Esophagus muscularis mucosa (tissue), 3 donors: ENCODE measurements around the gene MAP1LC3B.

Source experiments
- POLR2A ChIP-seq: fragments of 450-650 bp; IDR thresholded peaks from one replicate; pipeline ENCODE4 v1.6.1; 2017; ENCODE audit warnings: antibody characterized with exemption, moderate library complexity, mild to moderate bottlenecking, low read depth
- POLR2AphosphoS5 ChIP-seq, 2 donors: sonication (generic); formaldehyde crosslinking; IDR thresholded peaks; one replicate each; pipeline ENCODE4 v1.6.1; 2017; ENCODE audit warnings: antibody characterized with exemption in 2 of 2
- TF ChIP-seq, protein P1 (sequence below), 3 experiments: fragments of 200-600 bp in 2 of 3; fragments of 450-650 bp in 1 of 3; sonication (generic) in 2 of 3; IDR thresholded peaks; one replicate each; pipeline ENCODE4 v1.5.1; 2017 to 2019; ENCODE audit warnings: antibody characterized with exemption in 3 of 3, mild to moderate bottlenecking in 2 of 3, moderate library complexity in 1 of 3

DNA sequence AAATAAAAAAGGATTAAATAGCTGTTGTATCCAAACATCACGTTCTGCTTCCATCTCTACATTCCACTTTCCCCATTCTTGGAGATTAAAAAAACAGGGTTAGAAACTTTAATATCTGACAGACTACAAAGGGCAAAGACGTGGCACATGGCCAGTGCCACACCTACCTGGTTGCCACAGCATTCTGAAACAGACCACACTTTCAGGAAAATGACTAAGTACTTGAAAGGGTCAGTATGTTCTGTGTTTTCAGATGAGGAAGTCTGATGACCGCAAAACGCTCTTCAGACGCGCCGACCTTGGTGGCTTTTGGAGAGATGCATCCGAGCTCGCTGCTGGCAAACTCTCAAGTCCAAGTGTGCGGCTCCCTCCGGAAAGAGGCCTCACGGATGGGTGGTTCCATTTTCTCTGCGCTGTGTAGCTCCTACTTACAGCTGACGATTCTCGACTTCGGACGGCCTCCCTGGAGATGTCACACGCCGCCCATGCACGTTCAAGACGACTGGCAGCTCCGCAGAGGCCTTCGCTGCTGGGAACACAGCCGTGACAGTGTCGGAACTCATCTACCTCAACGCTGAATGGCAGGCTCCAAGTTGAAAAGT, 15.5 kb downstream of the MAP1LC3B start:
- TF ChIP-seq, protein P1, sequence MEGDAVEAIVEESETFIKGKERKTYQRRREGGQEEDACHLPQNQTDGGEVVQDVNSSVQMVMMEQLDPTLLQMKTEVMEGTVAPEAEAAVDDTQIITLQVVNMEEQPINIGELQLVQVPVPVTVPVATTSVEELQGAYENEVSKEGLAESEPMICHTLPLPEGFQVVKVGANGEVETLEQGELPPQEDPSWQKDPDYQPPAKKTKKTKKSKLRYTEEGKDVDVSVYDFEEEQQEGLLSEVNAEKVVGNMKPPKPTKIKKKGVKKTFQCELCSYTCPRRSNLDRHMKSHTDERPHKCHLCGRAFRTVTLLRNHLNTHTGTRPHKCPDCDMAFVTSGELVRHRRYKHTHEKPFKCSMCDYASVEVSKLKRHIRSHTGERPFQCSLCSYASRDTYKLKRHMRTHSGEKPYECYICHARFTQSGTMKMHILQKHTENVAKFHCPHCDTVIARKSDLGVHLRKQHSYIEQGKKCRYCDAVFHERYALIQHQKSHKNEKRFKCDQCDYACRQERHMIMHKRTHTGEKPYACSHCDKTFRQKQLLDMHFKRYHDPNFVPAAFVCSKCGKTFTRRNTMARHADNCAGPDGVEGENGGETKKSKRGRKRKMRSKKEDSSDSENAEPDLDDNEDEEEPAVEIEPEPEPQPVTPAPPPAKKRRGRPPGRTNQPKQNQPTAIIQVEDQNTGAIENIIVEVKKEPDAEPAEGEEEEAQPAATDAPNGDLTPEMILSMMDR (IDR thresholded peaks at IDR 0.05) = no peak
- TF ChIP-seq POLR2A (no peak), POLR2AphosphoS5 (IDR thresholded peaks at IDR 0.05) (peak; percentile 63 to 71)
